Measurements from ENCODE around the gene STH. TPM values are rescaled to one million over a fixed set of nuclear protein-coding genes. Genes with fewer than 3 reads are reported as not detected.

STH gene
- total RNA-seq, 1 donor from 2014 or later, result not detected

DNA sequence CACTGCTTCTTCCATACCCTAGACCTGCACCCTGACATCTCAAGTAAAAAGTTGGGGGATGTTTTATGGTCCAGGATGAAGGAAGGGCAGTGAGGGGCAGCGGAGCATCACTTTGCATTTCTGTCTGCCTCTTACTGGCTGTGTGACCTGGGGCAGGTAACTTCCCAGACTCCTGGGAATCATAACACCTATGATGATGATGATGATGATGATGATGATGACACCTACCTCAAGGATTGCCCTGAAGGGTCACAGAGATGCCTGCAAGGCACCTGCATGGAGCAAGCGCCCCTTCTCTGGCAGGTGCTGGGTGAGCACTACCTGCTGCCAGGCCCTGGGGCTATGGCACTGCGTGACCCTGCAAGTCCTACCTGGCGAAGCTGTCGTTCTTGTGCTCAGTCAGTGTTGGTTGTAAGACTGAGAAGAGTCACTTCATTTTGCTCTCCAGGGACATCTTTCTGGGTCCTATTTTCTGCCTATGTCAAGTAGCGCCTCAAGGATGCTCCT is 46.2 kb upstream of the STH start:
- peaks cover 13% of the 10 kb centered on the region for H3K4me1 Mint-ChIP-seq (ENCODE audit: low read depth, unreplicated experiment)
- DNase-seq (ENCODE audit: low read depth) (no peak), FAIRE-seq (no peak)
- H2AFZ ChIP-seq (ENCODE audit: low read depth, low read length), result no peak overlapping the region
- no peak overlapping the region for H3K9ac ChIP-seq (ENCODE audit: low read length)
- no peak overlapping the region for H3K4me3 Mint-ChIP-seq (ENCODE audit: unreplicated experiment)
- H3K27me3 ChIP-seq (ENCODE audit: insufficient read depth, low read length), result peaks cover 17% of the 10 kb centered on the region
- no peak overlapping the region for H3K4me2 ChIP-seq (ENCODE audit: low read length)
- no peak overlapping the region for H3K27ac ChIP-seq (ENCODE audit: low read depth, low read length)
- H3K27ac Mint-ChIP-seq (ENCODE audit: unreplicated experiment), result no peak overlapping the region
- H3K4me1 ChIP-seq (ENCODE audit: insufficient read depth, low read length), result no peaks in the 10 kb centered on the region
- H3K4me3 ChIP-seq (ENCODE audit: insufficient read depth, low read depth, low read length), result no peak overlapping the region
- no peaks in the 10 kb centered on the region for H3K79me2 ChIP-seq (ENCODE audit: insufficient read depth, low read length)
- no peaks in the 10 kb centered on the region for H3K36me3 Mint-ChIP-seq (ENCODE audit: low read depth, unreplicated experiment)
- peaks cover 7% of the 10 kb centered on the region for H3K27me3 Mint-ChIP-seq (ENCODE audit: low read depth, unreplicated experiment)
- no peaks in the 10 kb centered on the region for H3K36me3 ChIP-seq (ENCODE audit: insufficient read depth, low read length)
- TF ChIP-seq, protein P1, sequence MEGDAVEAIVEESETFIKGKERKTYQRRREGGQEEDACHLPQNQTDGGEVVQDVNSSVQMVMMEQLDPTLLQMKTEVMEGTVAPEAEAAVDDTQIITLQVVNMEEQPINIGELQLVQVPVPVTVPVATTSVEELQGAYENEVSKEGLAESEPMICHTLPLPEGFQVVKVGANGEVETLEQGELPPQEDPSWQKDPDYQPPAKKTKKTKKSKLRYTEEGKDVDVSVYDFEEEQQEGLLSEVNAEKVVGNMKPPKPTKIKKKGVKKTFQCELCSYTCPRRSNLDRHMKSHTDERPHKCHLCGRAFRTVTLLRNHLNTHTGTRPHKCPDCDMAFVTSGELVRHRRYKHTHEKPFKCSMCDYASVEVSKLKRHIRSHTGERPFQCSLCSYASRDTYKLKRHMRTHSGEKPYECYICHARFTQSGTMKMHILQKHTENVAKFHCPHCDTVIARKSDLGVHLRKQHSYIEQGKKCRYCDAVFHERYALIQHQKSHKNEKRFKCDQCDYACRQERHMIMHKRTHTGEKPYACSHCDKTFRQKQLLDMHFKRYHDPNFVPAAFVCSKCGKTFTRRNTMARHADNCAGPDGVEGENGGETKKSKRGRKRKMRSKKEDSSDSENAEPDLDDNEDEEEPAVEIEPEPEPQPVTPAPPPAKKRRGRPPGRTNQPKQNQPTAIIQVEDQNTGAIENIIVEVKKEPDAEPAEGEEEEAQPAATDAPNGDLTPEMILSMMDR (IDR thresholded peaks at IDR 0.05; ENCODE audit: insufficient read depth, low read depth, low read length), result no peak
- no peak for TF ChIP-seq EZH2 (IDR thresholded peaks at IDR 0.05; ENCODE audit: insufficient read depth, low read length)
- H3K9me3 ChIP-seq (ENCODE audit: insufficient read depth, low read depth, low read length), result no peaks in the 10 kb centered on the region
- H4K20me1 ChIP-seq (ENCODE audit: insufficient read depth, low read length), result no peaks in the 10 kb centered on the region
- no peaks in the 10 kb centered on the region for H3K9me3 Mint-ChIP-seq (ENCODE audit: unreplicated experiment)

DNA sequence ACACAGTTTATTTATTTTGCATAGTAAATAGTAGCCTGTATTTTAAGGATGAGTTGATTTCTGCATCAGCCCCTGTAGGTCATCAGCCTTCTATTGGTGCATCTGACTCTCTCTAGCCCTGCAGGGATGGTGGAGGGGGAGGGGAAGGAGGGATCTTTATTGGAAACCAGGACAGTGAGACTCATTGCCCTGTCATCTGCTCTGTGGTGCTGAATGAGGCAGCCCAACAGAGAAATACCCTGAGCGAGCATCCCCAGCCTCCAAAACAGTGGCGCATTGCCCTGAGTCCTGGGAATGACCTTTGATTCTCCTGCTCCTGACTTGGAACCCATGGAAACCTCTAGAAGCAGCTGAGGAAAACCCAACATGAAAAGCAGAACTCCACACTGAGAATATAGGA is 45.5 kb upstream of the STH start:
- H3K27ac ChIP-seq (ENCODE audit: low read depth, low read length), result no peak overlapping the region
- no peak overlapping the region for H3K4me2 ChIP-seq (ENCODE audit: low read length)
- H3K4me3 ChIP-seq (ENCODE audit: insufficient read depth, low read depth, low read length), result no peak overlapping the region
- no peaks in the 10 kb centered on the region for H3K9me3 Mint-ChIP-seq (ENCODE audit: unreplicated experiment)
- H3K4me1 Mint-ChIP-seq (ENCODE audit: low read depth, unreplicated experiment), result peaks cover 13% of the 10 kb centered on the region
- no peak overlapping the region for H3K9ac ChIP-seq (ENCODE audit: low read length)
- H4K20me1 ChIP-seq (ENCODE audit: insufficient read depth, low read length), result no peaks in the 10 kb centered on the region
- FAIRE-seq, result no peak
- TF ChIP-seq, protein P1 (IDR thresholded peaks at IDR 0.05; ENCODE audit: insufficient read depth, low read depth, low read length), result no peak
- no peak for TF ChIP-seq EZH2 (IDR thresholded peaks at IDR 0.05; ENCODE audit: insufficient read depth, low read length)
- no peaks in the 10 kb centered on the region for H3K36me3 Mint-ChIP-seq (ENCODE audit: low read depth, unreplicated experiment)
- H3K4me3 Mint-ChIP-seq (ENCODE audit: unreplicated experiment), result no peak overlapping the region
- no peaks in the 10 kb centered on the region for H3K4me1 ChIP-seq (ENCODE audit: insufficient read depth, low read length)
- no peak overlapping the region for H2AFZ ChIP-seq (ENCODE audit: low read depth, low read length)
- no peaks in the 10 kb centered on the region for H3K79me2 ChIP-seq (ENCODE audit: insufficient read depth, low read length)
- no peak for DNase-seq (ENCODE audit: low read depth)
- H3K27me3 Mint-ChIP-seq (ENCODE audit: low read depth, unreplicated experiment), result peaks cover 7% of the 10 kb centered on the region
- H3K9me3 ChIP-seq (ENCODE audit: insufficient read depth, low read depth, low read length), result no peaks in the 10 kb centered on the region
- no peak overlapping the region for H3K27ac Mint-ChIP-seq (ENCODE audit: unreplicated experiment)
- no peaks in the 10 kb centered on the region for H3K36me3 ChIP-seq (ENCODE audit: insufficient read depth, low read length)
- H3K27me3 ChIP-seq (ENCODE audit: insufficient read depth, low read length), result peaks cover 17% of the 10 kb centered on the region

DNA sequence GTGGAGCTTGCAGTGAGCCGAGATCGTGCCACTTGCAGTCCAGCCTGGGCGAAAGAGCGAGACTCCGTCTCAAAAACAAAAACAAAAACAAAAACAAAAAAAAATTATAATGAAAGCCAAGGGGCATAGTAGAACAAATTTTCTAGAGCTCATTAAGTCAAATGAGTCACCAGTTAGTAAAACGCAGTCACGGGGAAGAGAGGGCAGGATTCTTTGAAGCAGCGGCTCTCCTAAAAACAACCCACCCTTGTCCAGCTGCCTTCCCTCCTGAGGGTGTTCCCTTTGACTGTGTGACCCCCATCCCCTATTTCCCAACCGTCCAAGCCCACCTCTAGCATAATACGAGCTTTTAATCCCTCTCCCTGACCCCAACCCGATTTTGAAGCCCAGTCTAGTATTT is 44.1 kb upstream of the STH start:
- no peaks in the 10 kb centered on the region for H3K36me3 Mint-ChIP-seq (ENCODE audit: low read depth, unreplicated experiment)
- H3K27ac Mint-ChIP-seq (ENCODE audit: unreplicated experiment), result no peak overlapping the region
- no peaks in the 10 kb centered on the region for H3K27me3 Mint-ChIP-seq (ENCODE audit: low read depth, unreplicated experiment)
- FAIRE-seq (no peak), DNase-seq (ENCODE audit: low read depth) (no peak)
- no peaks in the 10 kb centered on the region for H3K9me3 Mint-ChIP-seq (ENCODE audit: unreplicated experiment)
- Histone ChIP-seq H4K20me1 (ENCODE audit: insufficient read depth, low read length) (no peaks in the 10 kb centered on the region), H3K79me2 (ENCODE audit: insufficient read depth, low read length) (no peaks in the 10 kb centered on the region), H2AFZ (ENCODE audit: low read depth, low read length) (no peak overlapping the region), H3K4me2 (ENCODE audit: low read length) (no peak overlapping the region), H3K9me3 (ENCODE audit: insufficient read depth, low read depth, low read length) (no peaks in the 10 kb centered on the region), H3K27ac (ENCODE audit: low read depth, low read length) (no peak overlapping the region), H3K36me3 (ENCODE audit: insufficient read depth, low read length) (no peaks in the 10 kb centered on the region), H3K4me1 (ENCODE audit: insufficient read depth, low read length) (no peaks in the 10 kb centered on the region), H3K27me3 (ENCODE audit: insufficient read depth, low read length) (peaks cover 14% of the 10 kb centered on the region), H3K9ac (ENCODE audit: low read length) (no peak overlapping the region), H3K4me3 (ENCODE audit: insufficient read depth, low read depth, low read length) (no peak overlapping the region)
- H3K4me1 Mint-ChIP-seq (ENCODE audit: low read depth, unreplicated experiment), result peaks cover 13% of the 10 kb centered on the region
- no peak overlapping the region for H3K4me3 Mint-ChIP-seq (ENCODE audit: unreplicated experiment)
- TF ChIP-seq, protein P1 (IDR thresholded peaks at IDR 0.05; ENCODE audit: insufficient read depth, low read depth, low read length), result no peak
